HG02571 (cell line): ENCODE data around the gene CCDC167.
"Not testable (repeated sequence)": the region's sequence is repeated elsewhere in the genome, so short reads cannot be mapped to it uniquely, and the experiment has no call there.

Experiments used
- ATAC-seq: cut with Tn5 transposase; IDR thresholded peaks from one replicate; pipeline ENCODE4 v1.9.1; 2021; ENCODE audit warnings: mild to moderate bottlenecking, moderate library complexity; ENCODE audit not compliant: unreplicated experiment

Gene CCDC167

DNA sequence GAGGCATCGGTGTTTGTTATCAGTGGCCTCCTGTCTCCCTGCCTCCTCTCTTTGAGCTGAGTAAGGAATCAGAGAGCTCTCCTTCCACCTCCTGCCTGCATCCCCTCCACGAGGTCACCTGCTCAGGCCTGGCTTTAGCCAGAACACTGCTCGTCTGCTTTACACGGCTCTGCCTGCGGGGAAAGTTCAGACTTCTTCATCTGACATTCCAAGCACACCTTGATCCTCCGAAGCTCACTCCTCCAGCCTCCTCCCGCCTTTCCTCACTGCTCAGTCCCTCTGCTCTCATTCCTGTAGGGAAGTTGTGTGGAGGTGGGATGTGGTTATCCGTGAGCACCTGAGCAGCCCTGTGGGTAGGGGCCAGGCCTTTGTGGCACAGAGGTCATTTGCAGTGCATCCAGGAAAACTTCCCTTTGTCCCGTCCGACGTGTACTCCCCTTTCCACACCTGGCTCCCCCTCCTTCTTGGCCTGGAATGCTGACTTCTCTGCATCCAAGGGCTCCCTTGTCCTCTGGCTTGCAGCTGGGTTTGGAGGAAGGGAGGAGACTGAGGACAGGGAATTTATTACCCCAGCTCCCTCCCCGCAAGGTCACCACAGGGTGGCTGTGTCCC lies 12.8 kb upstream of the CCDC167 start:
- no peak for ATAC-seq

DNA sequence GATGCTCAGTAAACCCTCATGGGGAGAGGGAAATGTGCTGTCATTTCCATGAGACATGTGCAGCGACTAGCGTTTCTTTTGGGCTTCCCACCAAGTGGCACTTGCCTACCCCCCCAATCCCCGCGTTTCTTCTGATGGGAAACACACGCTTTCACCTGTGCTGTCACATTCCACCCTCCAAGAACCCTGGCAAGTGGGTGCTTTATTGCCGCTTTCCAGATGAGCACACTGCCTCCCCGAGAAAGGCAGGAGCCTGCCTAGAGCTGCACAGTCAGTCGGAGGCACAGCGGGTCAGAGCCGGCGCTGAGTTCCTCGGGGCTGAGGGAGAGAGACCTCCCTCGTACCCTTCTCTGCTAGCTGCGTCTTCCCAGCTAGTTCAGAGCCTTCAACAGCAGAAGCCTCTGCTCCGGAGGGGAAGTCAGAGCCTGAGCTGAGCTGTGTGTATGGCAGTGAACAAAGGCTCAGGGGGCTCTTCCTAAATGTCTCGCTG lies 12.3 kb upstream of the CCDC167 start:
- no peak for ATAC-seq

DNA sequence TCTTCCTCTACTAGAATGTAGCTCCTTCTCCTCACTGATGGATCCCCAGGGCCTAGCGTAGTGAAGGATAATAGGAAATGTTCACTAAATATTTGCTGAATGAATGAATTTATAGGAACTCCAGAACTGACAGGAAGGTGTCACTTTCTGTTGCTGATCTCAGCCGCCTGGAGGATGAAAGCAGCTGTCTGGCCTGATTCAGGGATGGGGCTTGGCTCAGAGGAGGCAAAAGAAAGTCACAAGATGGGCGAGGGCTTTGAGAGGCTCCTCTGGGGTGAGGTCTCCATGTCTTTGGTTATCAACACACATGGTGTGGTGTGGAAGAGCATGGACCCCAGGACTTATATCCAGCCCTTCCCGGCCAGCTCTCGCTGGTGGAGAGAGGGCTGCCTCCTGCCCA lies 11.5 kb upstream of the CCDC167 start:
- ATAC-seq, result no peak

DNA sequence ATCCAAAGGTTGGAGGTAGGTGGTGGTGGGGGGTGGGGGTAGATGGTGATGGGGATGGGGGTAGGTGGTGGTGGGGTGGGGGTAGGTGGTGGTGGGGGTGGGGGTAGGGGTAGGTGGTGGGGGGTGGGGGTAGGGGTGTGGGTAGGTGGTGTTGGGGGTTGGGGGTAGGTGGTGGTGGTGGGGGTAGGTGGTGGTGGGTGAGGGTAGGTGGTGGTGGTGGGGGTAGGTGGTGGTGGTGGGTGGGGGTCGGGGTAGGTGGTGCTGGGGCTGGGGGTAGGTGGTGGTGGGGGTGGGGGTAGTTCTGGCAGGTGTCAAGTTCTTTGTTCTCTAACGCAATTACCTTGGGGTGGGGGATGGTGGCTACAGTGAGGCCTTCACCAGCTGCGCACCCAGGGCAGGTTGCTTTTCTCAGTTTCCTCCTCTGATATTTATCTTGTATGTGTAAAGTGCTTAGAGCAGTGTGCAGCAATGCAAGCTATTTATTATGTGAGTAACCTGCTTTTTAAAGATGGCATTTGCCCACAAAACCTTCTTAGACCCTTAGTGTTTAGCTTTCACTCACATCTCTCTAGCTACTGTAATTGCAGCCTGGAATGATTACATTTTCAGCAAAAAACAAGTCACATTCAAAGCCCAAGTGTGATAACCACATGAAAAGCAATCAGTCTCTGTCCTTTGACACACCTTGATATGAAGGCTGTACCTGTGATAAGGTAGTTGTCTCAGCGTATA lies 8.2 kb upstream of the CCDC167 start:
- no peak for ATAC-seq

DNA sequence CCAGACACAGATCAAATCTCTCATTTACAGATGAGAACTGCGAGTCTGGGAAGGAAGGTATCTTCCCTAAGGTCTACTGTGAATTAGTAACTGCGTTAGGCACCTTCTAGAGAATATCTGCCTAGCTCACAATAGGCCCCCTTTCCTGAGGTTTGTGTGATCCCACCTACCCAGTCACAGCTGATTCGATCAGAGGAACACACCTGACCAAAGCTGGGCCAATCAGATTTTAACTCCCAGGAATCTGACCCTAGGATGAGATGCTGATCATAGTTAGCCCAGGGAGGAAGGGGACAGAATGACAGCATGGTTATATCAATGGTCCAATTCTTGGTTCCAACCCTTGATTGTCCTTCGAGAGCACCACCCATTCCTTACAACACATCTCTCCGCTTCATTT lies 7.4 kb upstream of the CCDC167 start:
- ATAC-seq, result no peak

DNA sequence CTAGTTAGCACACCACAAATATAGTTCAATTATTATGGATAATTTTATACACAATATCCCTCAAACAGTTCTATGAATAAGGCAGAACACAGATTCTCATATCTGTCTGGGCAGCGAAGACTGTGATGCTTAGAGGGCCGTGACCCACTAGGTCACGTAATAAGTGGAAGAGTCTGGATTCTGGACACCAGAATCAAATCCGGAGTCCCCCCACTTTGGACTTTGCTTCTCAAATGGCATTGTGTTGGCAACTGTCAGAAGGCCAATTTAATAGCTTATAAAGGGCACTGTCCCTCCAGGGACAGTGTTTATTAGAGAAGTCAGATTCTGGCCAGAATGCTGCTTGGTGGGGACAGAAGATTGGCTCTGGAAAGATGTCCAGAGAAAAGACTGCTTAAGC lies 6.8 kb upstream of the CCDC167 start:
- ATAC-seq, result no peak

DNA sequence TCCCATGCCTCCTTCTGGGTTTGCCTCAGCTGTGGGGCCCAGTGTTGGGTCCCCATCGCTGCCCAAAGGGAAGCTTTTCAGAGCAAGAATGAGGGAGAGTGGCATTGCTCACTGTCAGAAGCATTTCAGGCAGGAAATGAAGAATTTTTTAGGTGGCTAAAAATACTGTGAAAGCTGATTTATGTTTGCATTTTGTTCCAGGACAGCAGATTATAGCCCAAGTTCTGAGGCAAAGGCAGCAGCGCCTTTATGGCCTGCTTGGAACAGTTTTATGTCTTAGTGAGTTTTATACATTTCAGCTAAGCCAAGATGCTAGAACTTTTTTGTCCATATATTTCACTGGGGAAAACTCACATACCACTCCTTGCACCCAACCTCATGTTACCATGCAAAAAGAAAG lies 4.3 kb upstream of the CCDC167 start:
- no peak for ATAC-seq

DNA sequence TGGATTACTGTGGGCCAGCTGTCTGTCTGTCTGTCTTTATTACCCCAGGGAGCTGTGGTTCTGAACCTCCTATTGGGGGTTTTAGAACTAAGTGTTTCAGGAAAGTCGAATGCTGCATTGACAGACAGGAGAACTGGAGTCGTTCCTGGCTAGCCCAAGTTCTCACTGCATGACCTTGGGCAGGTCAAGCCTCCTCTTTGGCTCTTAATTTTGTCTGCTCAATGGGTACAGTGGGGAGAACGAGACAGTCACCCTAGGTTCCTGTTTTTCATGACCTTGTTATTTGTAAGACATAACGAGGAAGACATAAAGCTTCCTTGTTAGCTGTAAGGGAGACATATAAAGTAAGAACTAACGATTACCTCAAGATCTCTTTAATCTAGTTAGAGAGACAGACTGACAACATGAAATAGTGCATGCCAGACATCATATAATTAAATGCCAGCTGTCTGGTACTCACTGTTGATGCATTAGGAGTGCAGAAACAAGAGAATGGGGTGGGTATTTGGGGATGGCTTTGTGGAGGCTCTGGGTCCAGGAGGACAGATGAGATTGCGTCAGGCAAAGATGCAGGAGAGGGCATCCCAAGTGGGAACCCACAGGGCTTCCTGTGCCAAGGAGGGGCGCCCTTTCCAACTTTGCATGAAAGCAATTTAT lies 3.7 kb upstream of the CCDC167 start:
- no peak for ATAC-seq

DNA sequence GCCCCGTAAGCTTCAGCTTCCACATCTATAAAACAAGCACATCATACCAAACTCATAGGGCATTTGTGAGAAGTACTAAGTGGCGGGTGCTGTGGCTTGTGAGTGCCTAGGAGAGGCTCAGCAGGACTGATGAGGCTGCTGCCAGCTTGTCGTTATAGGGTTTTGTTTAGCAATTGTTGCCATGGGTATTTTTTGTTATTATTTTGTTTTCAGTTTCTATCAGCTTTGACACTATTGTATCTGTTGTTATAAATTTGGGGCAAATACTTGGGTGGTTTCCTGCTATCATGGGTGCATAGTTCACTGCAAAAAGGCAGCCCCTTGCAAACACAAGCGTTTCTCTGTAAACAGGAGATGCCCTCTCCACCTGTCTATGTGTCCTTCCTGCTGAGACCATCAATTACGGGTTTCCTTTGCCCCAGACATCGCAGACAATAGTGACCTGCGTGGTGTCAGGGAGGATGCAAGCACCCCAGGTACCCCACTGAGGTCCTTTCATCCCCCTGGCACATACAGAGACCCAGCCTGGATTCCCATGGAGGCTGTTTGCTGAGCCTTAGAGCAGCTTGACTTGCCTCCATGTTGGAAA lies 3.1 kb upstream of the CCDC167 start:
- no peak for ATAC-seq

DNA sequence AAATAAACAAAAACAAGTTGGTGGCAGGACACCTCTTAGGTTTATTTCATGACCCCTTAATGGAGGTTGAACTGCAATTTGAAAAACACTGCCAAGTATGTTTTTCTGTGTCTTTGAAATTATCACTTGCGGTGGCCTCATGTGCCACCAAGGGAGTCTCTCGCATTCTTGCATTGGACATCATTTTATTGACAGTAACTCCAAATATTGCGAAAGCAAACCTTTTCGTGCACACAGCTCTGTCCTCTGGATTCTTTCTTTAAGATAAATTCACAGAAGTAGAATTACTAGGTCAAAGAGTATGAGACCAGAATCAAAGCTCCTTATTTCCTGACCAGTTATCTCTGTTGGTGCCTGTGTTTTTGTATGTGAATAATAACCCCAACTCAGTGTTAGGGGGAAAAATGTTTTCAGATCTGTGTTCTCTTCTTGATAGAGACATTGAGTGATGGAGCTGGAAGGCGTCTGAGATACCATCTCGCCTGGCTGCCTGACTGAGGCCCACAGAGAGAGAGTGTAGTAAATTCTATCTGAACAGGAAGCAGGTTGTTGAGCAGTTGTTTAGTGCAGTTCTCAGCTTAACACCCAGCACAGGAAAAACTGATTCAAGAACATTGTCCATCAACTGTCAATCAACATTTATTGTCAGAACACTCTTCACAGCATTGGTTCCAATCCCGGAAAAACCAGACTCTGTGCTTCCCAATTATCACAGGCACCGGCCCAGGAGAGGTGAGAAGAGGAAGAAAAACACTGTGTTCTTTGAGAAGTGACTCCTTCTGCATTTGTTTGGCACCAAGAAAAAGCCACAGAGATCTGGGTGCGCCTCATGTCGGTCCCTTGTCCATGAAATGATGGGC lies 2.2 kb upstream of the CCDC167 start:
- ATAC-seq, result no peak

DNA sequence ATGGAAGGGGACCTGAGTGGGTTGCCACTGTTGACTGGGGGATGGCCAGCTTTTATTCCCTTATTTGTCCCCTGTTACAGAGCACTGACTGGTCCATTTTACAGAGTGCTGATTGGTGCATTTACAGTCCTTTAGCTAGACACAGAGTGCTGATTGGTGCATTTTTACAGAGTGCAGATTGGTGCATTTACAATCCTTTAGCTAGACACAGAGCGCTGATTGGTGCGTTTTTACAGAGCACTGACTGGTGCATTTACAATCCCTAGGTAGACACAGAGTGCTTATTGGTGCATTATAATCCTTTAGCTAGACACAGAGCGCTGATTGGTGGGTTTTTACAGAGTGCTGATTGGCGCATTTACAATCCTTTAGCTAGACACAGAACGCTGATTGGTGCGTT lies 1.2 kb upstream of the CCDC167 start:
- ATAC-seq, result not testable (repeated sequence)

DNA sequence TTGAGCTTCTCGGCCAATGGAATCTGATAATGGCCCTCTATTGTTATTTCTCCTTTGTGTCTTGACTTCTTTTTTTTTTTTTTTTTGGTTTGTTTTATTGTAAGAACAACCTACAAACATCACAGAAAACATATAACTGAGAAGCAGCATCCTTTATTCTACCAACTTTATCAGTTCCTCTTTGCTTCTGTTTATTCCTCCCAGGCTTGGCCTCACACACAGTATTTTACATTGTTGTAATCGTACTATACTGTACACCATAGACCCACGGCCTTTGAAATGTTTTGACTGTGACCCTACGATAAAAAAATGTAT lies 558 bp upstream of the CCDC167 start:
- ATAC-seq, result no peak

DNA sequence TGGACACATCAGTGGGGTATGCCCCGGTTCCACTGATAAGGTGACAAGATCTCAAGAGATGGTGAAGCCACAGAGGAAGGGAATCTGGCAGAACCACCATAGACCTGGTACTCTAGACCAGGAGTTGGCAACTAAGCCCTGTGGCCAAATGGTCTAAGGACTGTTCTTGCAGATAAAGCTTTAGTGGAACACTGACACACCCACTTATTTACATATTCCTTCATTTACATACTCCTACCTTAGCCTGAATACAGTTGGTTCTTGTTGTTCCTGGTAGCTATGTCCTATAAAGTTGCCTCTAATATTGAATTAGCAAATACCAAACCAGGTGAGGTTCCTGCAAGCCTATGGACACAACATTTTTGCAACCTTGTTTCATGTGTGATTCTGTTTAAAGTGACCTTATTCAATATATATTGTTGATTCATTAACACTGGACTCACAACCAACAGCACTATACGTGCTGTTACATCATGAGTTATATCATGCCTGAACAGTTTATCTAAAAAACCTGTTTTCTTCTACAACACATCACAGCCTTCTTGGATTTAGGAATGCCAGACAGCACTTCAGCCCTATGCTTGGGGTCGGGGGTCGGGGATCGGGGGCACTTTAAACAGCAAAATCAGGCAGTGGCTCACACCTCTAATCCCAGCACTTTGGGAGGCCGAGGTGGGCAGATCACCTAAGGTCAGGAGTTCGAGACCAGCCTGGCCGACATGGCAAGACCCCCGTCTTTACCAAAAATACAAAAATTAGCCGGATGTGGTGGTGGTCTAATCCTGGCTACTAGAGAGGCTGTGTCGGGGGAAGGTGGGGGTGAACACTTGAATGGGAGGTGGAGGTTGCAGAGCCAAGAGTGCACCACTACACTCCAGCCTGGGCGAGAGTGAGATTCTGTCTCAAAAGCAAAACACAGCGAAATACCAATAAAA lies 2.5 kb downstream of the CCDC167 start:
- ATAC-seq, result no peak

DNA sequence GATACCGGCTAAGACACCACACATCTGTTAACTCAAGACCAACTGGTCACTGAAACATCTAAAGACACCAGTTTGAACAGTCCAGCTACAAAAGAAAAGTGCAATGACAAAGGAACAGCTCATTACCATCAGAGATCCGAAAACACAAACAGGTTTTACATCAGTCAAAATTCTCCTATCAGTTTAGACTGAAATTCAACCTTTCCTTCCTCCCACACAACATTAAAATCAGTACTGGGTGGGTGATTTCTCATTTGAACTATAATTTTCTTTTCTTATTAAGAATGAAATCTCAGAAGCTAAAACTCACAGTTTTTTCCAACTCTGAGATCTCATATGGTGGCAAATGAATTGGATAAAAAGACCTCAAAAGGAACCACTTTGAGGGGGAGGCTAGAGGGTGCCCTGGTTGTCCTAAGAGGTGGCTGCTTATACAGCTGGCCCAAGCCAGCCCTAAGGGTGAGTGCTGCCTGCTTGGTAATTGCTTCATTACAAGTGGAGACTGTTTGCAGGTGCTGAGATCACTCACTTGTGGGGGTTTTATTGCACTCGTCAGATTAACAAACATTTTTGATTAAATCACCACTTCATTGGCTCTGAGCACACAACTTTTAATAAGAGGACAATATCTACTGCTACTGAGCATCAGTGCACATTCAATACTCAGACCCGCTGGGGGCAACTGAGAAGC lies 4.3 kb downstream of the CCDC167 start:
- ATAC-seq, result no peak

DNA sequence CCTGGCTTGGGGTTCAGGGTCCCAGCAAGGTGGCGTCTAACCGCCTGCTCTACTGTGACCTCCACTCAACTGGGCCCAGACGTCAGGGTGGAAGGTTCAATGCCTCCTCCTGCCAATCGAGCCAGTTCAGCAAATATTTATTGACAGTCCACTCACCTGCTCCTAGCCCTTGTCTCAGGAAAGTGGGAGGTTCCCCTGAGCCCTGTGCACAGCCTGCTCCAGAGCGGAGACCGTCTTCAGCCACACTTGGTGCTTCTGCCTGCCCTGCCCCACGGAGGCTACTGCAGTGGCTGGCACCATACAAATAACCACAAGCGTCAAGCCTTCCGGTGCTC lies 6.1 kb downstream of the CCDC167 start:
- no peak for ATAC-seq

DNA sequence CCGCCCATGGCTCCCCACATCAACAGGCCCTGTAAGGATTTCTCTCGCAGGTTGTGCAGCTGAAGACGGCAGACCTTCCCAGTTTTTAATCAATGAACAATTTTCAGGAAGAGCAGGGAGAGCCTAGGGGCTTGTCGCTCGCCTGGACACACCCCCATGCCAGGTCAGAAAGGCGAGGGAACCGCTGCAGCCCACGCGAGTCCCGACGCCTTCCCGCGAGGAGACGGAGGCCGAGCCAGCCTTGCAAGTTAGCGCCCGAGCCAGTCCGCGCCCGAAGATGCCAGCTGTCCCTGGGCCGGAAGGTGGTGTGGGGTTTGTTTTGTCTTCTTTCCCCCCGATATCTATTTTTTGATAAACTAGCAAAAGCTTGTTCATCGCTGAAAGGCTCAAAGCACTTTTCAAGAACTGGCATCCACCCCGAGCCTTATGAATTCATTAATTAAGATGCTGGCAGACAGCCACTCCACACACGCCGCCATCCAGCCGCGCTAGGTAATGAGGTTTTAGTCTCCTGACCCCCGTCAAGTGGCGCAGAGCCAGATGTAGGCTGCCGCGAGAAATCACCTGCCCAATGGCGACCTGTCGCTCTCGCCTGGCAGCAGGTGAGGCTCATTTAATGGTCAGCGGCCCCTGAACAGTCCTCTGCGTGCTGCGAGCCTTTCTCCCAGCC lies 6.6 kb downstream of the CCDC167 start:
- ATAC-seq, result no peak

DNA sequence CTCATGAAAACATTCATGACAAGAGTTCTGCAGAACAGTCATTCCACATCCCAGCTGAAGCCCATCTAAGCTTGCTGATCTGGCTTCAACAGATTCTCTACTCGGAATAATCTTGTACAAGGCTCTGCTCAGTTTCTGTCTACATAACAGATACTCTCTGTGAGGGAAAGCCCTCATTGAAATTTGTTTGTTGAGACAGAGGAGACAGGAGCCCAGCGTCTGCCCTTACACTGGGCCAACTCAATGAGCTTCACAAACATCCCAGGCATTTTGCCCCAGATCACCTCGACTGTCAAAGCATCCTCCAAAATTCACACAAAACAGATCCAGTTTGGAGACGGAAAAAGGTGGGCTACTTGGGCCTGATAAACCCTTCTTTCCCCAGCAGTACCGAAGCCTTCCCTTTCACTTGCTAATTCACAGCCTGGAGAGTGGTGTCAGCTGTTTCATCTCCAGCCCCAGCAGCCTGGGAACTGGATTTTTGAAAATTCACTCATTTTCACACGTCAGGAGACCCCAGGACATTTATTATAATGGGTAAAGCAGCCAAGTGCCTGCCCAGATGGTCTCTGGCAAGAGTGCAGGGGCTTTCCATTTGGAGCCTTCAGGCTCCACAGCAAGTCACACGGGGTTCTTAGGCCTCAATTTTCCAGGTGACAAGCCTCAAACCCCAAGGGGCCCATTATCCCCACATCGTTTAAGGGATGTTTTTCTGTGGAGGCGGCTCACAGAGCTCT lies 7.3 kb downstream of the CCDC167 start:
- ATAC-seq, result no peak

DNA sequence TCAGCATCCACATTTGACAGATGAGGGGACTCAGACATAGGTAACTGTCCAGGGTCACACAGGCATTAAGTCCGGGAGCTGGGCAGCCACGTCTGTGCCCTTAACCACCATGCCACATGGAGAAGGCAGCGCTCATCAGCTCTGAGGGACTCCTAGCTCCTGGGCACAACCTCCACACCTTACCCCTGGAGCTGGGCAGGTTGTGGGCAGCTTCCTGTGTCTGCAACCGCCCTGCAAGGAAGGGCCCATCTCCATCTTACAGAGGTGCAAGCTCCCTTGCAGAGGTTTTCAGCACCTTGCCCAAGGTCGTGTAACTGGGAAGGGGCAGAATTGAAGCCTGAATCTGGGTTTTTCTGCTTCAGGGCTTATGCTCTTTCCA lies 7.9 kb downstream of the CCDC167 start:
- ATAC-seq, result no peak
